RWPE2 (cell line): ENCODE data around the gene VPS35.

Experiments used
- ATAC-seq: fragments of 200-7000 bp; cut with Tn5 transposase; 3 replicates; pipeline ENCODE4 v1.9.1; 2021; ENCODE audit warnings: low read depth
- DNase-seq: peaks from one replicate; pipeline ENCODE4 v3.0.0-alpha.2; 2020; ENCODE audit warnings: low spot score
- H3K27ac ChIP-seq: fragments of 450-650 bp; 2 replicates; pipeline ENCODE4 v1.5.1; 2017; ENCODE audit warnings: mild to moderate bottlenecking; ENCODE audit not compliant: poor library complexity, severe bottlenecking
- H3K27me3 ChIP-seq: fragments of 250-450 bp; sonication (Bioruptor Pico); 2 replicates; pipeline ENCODE4 v1.5.1; 2021; ENCODE audit warnings: mild to moderate bottlenecking, moderate library complexity; ENCODE audit not compliant: insufficient read depth, poor library complexity, severe bottlenecking
- H3K36me3 ChIP-seq: fragments of 250-450 bp; sonication (Bioruptor Pico); 2 replicates; pipeline ENCODE4 v1.5.1; 2020; ENCODE audit warnings: low read depth, mild to moderate bottlenecking, moderate library complexity
- H3K4me1 ChIP-seq: fragments of 250-450 bp; sonication (Bioruptor Pico); 2 replicates; pipeline ENCODE4 v1.5.1; 2021; ENCODE audit warnings: mild to moderate bottlenecking, moderate library complexity; ENCODE audit not compliant: insufficient read depth, poor library complexity, severe bottlenecking
- H3K4me3 ChIP-seq: fragments of 250-450 bp; sonication (Bioruptor Pico); 2 replicates; pipeline ENCODE4 v1.5.1; 2021; ENCODE audit warnings: mild to moderate bottlenecking, moderate library complexity; ENCODE audit not compliant: severe bottlenecking
- H3K9me3 ChIP-seq: fragments of 250-450 bp; sonication (Bioruptor Pico); 2 replicates; pipeline ENCODE4 v1.5.1; 2021; ENCODE audit warnings: mild to moderate bottlenecking, moderate library complexity; ENCODE audit not compliant: severe bottlenecking
- CTCF ChIP-seq: fragments of 450-650 bp; IDR thresholded peaks from one replicate; pipeline ENCODE4 v1.5.1; 2017; ENCODE audit warnings: mild to moderate bottlenecking, moderate library complexity; ENCODE audit not compliant: poor library complexity, severe bottlenecking

Gene VPS35

GRCh38 chr16:46614006-46614405, 75.0 kb downstream of the VPS35 start:
- Histone ChIP-seq H3K27ac (no peak overlapping the region), H3K4me1 (no peaks in the 10 kb centered on the region), H3K9me3 (no peaks in the 10 kb centered on the region), H3K27me3 (no peaks in the 10 kb centered on the region), H3K4me3 (no peak overlapping the region), H3K36me3 (peaks cover 89% of the 10 kb centered on the region)
- TF ChIP-seq CTCF = no peak
- ATAC-seq (no peak), DNase-seq (no peak)

GRCh38 chr16:46613352-46613751, 75.6 kb downstream of the VPS35 start:
- H3K27ac ChIP-seq = no peak overlapping the region
- no peak for ATAC-seq
- no peak for TF ChIP-seq CTCF
- no peaks in the 10 kb centered on the region for H3K27me3 ChIP-seq
- peaks cover 86% of the 10 kb centered on the region for H3K36me3 ChIP-seq
- no peaks in the 10 kb centered on the region for H3K4me1 ChIP-seq
- no peaks in the 10 kb centered on the region for H3K9me3 ChIP-seq
- DNase-seq = no peak
- H3K4me3 ChIP-seq = no peak overlapping the region

- TF ChIP-seq CTCF = no peak
- Histone ChIP-seq H3K4me1 (no peaks in the 10 kb centered on the region), H3K9me3 (no peaks in the 10 kb centered on the region), H3K36me3 (peaks cover 88% of the 10 kb centered on the region), H3K4me3 (no peak overlapping the region), H3K27me3 (no peaks in the 10 kb centered on the region), H3K27ac (no peak overlapping the region)
- ATAC-seq (no peak), DNase-seq (no peak)
Observed at GRCh38 chr16:46612121-46612520, 76.9 kb downstream of the VPS35 start.

DNA sequence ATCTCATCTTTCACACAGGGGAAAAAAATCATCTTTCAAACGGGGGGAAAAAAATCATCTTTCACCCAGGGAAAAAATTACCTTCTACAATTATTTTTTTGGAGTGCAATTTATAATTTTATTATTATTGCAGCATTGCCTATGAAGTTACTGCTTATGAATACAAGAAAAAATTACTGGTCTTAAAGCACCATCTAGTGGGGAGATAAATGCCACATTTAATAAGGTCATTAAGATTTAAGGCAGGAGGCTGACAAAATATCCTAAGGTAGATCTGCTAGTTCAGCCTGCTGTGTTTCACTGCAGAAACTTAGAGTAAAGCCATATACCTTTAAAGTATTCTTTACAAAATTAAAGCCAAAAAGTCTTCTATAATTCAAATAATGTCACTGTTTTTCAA, 81.4 kb downstream of the VPS35 start:
- no peaks in the 10 kb centered on the region for H3K9me3 ChIP-seq
- no peak overlapping the region for H3K27ac ChIP-seq
- H3K36me3 ChIP-seq = peaks cover 82% of the 10 kb centered on the region
- no peak for DNase-seq
- no peaks in the 10 kb centered on the region for H3K27me3 ChIP-seq
- no peak overlapping the region for H3K4me3 ChIP-seq
- ATAC-seq = no peak
- no peaks in the 10 kb centered on the region for H3K4me1 ChIP-seq
- peak; percentile 49 for TF ChIP-seq CTCF

GRCh38 chr16:46606231-46606630, 82.7 kb downstream of the VPS35 start:
- ATAC-seq (no peak), DNase-seq (no peak)
- H3K27ac ChIP-seq = no peak overlapping the region
- peaks cover 82% of the 10 kb centered on the region for H3K36me3 ChIP-seq
- no peaks in the 10 kb centered on the region for H3K9me3 ChIP-seq
- no peaks in the 10 kb centered on the region for H3K27me3 ChIP-seq
- no peak overlapping the region for H3K4me3 ChIP-seq
- TF ChIP-seq CTCF = no peak
- H3K4me1 ChIP-seq = no peaks in the 10 kb centered on the region
